GM12874 (cell line): ENCODE measurements around the gene ALG9.

ENCODE experiments used
- CTCF ChIP-seq: IDR thresholded peaks from 2 replicates; pipeline ENCODE4 v1.5.1; 2011; ENCODE audit warnings: low read depth, mild to moderate bottlenecking, control low read depth, low read length, moderate library complexity; ENCODE audit not compliant: insufficient read depth

The ALG9 gene

GRCh38 chr11:111878849-111879636, 7.7 kb upstream of the ALG9 start, which contains the start of the genes CFAP68 and FDXACB1:
CFAP68 (plus strand) TSS chr11:111879541; CDS start chr11:111879561, 20 bp downstream.
FDXACB1 (minus strand) TSS chr11:111879165; CDS start chr11:111879132, 33 bp downstream.
- TF ChIP-seq CTCF: peak; percentile 98

DNA sequence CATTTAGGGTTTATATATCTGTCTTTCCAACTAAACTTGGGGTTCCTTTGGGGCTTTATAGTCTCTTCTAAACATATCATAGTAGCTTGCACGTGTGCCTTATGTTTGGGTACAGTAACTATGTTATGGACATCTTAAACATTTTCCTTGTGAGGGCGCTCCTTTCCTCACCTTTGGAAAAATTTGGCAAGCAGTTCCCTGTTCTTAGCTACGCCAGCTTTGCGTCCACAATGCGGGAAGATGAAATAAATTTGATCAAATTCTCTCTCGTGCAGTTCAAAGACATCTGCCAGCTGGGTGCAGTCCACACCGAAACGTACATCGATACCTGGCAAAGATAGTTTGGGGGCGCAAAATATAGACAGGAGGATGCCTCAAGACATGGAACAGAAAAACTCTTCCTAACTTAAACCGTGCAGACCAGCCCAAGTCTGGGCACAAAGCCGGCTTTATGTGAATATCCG, 7.0 kb upstream of the ALG9 start:
- no peak for TF ChIP-seq CTCF

DNA sequence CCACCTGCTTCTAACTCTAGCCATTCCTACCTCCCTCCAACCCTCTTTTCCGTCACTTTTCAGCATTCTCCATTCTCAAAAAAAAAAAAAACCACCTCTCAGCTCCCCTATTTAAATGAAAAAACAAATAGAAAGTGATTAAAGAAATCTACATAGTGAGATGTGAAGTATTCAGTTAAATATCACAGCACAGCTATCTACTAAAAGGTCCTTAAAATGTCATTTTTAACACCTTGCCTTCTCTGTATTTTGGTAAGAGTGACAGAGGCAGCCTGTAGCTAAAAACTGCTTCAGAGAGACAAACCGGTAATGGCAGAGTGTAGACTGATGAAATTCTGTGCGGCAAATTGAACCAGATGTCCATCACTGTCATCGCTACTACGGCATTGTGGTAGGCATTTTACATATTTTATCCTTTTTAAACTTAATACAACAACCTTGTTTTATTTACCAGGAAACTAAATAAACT, 346 bp upstream of the ALG9 start:
- TF ChIP-seq CTCF: no peak

DNA sequence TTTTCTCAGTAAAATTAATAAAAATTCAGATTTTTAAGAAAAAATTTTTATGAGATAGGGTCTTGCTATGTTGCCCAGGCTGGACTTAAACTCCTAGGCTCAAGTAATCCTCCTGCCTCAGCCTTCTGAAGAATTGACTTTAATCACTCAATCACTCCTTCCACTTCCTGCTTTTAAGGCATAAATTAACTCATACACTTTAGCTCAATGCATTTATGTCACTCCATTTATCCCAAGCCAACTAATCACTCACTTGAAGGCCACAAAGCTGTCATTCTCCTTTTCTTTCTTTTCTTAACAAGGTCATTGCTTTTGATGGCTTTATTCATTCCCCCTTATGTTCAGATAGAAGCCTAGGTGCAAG, 877 bp downstream of the ALG9 start:
- no peak for TF ChIP-seq CTCF

DNA sequence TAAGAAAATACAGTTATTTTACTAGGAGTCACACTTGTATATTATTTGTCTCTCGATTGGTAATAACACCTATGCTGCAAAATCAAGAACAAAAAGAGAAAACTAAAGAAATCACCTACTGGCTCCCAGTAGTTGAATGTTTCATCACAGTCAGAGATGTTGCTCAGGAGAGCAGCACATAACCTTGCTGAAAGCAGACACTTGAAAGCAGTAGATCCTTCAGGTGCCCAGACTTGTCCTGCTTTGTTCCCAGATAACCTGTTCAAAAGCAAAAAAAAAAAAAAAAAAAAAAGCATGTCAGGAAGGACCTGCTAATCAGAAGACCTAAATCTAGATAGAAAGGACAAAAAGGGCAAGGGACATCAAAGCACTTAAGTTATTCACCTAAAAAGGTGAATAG, 1.3 kb downstream of the ALG9 start:
- TF ChIP-seq CTCF: no peak

DNA sequence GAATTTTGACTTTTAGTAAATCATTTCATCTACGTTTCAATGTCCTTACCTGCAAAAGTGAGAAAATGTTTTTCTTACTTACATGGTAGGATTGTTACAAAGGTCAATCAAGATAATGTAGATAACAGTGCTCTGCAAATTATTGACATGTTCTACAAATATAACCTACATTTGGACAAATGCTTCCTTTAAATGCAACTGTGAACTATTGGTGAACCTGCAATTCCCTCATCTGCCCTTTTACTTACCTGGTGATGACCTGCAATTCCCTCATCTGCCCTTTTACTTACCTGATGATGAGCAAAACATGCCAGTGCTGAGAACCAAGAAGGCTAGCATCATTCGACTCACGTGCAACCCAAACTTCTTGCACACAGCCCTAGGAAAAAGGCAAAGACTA, 11.1 kb downstream of the ALG9 start:
- no peak for TF ChIP-seq CTCF

GRCh38 chr11:111855506-111855905, 15.9 kb downstream of the ALG9 start:
- TF ChIP-seq CTCF: no peak
